ENCODE results near the gene PRSS27.
"Not testable (repeated sequence)": the region's sequence is repeated elsewhere in the genome, so short reads cannot be mapped to it uniquely, and the experiment has no call there.

The PRSS27 gene

GRCh38 chr16:2721634-2722173 lies 1.7 kb upstream of the PRSS27 start:
- not testable (repeated sequence) for DNase-seq

DNA sequence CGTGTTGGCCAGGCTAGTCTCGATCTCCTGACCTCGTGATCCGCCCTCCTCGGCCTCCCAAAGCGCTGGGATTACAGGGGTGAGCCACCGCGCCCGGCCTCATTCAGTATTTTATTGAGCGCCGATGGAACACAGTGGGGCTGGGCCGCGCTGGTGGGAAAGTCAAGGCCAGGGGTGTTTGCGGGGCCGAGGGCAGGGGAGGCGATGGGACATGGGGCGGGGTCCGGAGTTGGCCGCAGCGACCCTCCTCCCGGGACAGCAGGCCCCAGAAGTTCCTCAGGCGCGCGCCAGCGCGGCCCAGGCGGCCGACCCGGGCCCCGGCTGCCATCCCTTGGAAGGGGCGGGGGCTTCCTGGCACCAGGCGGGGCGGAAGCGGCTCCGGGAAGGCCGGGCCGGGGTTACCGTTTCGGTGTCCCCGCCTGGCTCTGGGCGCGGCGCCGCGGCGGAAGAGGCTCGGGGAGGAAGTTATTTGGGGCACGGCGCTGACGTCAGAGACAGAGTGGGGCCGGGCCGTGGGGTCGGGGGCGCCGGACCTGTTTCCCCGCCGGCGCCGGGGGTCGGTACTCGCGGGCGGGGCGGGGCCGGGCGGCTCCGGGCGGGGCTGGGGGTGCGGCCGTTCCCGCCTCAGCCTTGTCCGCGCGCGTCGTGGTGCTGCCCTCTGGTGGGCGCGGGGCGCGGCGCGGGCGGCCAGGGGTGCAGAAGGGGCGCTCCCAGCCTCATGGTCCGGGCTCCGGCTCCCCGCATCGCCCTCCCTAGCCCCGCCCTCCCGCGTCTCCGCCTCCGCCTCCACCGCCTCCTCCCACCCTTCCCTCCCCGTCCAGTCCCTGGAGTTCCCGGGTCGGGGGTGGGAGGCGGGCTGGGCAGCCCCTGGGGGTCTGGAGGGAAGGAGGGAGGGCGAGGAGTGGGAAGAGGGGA lies 952 bp upstream of the PRSS27 start:
- DNase-seq, result peak; percentile 66 to 87

DNA sequence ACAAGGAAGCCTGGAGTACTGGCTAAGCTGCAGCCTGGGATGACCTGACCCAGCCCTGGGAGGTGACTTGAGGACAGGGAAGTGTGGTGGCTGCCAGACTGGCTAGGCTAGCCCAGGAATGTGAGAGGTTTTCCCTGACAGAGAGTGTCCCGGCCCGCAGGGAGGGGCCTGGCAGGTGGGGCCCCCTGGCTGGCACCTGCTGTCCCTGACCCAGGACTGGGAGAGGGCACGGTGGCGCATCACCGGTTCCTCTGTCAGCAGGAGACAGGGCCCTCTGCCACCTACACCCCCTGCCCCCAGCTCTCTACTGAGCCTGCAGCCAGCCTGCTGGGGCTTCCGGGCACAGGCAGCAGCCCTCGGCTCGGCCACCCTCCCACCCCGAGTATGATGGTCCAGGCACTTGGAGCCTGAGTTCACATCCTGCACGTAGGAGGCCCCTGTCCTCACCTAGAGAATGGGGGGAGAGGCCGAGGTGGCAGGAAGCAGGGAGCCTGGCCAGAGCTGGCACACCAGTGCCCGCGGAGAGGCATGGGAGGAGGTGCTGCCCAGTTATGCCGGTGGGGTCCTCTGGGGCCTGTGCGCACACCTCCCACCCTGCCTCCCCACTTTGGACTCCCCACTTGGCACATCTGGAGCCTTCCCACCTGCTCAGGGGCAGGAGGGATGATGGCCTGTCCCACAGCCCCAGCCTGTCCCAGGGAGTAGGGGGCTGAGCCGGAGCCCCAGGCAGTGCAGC lies 528 bp downstream of the PRSS27 start:
- no peak for DNase-seq

GRCh38 chr16:2717383-2718263 lies 2.4 kb downstream of the PRSS27 start:
- no peak for DNase-seq

GRCh38 chr16:2716948-2717347 lies 3.1 kb downstream of the PRSS27 start:
- DNase-seq, result no peak

GRCh38 chr16:2715966-2716885 lies 3.8 kb downstream of the PRSS27 start:
- DNase-seq, result no peak

DNA sequence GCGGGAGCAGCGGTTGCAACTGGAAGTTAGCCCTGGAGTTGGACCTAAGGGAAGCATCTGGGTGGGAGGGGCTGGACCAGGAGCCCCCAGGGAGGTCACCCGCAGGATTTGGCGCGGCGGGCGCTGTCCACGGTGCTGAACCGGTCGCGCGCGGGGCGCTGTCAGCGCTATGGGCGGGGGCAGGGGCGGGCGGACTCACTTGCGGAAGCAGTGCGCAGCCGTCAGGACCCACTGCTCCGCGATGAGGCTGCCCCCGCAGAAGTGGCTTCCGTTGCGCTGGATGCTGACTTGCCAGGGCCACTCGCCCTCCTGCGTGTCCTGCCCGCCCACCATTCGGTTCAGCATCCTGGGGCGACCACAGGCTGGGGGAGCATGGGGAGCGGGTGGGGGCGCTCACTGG lies 4.5 kb downstream of the PRSS27 start:
- DNase-seq, result no peak

- no peak for DNase-seq
Observed at GRCh38 chr16:2715064-2715463, 5.0 kb downstream of the PRSS27 start.

DNA sequence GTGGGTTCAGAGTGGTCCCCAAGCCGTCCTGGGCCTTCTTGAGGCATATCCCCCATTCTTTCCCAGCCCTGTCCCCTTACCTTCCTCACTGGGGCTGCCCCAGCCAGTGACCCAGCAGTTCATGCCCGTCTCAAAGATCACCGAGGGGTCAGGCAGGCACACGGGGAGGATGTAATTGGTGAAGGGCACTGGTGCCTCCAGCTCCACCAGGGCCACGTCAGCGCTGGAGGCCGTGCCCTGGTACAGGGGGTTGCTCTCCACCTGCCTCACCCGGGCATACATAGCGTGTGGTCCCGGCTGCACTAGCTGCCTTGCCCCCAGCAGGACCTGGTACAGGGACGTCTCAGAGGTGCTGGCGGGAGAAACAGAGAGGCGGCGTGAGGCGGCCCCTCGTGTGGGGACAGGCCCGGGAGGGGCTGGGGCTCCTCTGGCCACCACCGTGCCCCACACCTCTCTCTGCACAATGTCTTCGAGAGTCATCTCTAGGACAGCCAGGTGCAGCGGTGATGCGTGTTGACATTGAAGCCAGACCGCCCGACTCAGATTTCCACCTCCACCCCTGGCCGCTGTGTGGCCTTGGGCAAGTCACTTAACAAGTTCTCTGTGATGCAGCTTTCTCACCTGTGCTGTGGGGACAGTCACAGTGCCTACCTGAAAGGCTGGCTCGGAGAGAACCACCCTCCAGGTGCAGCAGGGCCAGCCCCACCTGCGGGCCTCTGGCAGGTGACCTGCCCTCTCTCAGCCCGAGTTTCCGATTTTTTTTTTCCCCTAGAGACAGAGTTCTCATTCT lies 5.8 kb downstream of the PRSS27 start:
- DNase-seq, result peak in 1 of 2 experiments; percentile 33

DNA sequence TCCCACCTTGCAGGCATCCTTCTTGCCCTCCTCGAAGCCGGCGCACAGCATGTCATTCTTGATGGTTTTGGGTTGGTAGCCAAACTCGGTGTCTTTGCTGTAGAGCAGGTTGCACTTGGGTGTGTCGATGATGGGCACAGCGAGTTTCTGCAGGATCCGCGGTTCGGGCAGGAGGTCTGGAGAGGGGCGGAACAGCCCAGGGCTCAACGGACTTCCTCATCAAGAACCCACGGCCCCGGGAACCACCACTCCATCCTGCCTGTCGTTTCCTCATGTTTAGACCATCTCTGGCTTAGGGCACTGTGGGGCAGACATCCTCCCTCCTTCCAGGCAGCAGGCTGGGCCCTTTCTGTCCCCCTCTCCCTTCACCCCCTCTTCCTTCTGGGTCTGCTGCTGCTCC lies 6.5 kb downstream of the PRSS27 start:
- DNase-seq, result no peak

- DNase-seq, result no peak
Observed at GRCh38 chr16:2712546-2712945, 7.5 kb downstream of the PRSS27 start.

DNA sequence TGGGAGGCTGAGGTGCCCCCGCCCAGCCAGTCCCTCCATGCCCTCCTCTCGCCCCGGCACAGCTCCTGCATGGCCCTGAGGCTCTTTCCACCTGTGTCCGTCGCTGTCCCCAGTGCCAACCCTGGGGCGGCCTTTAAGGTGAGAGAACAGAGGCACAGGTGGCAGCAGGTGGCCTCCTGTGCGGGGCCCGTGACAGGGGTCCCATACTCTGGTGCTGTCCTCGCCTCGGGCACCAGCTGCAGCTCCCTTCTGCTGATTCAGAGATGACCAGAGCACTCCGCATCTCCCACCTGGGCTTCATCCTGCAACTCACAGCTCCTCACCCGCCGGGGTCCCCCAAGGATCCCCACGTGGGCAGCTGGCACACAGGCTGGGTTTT lies 8.0 kb downstream of the PRSS27 start:
- DNase-seq, result no peak

DNA sequence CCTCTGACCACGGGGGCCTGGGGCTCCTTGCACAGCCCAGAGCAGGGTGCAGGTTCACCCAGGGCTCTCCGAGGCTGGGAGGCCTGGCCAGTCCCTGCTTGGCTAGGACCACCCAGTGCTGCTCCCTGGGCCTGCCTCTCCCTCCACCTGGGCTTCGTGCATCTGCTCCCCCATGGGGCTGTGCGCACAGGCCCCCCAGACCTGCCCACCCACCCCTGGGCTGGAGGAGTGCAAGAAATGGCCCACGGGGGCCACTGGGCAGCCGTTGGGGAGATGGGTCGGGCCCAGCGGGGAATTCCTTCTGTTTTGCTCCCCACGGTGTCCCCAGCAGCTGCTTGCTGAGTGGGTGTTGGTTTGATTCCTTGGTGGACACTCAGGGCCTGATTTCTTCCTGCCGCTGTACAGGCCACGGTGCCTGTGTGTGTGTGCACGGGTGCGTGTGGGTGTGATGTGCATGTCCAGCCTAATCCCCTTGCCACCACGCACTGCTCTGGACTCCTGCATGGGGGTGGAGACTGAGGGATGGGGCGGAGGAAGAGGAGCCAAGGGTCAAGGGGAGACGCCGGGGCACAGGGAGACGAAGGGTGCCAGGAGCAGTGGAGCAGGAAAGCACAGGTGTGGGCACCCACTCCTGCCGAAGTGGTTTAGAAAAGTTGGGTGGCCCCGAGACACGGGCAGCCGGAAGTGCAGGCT lies 8.5 kb downstream of the PRSS27 start:
- DNase-seq, result no peak

- DNase-seq, result no peak
Observed at GRCh38 chr16:2710711-2711231, 9.3 kb downstream of the PRSS27 start.

GRCh38 chr16:2710021-2710710 lies 9.9 kb downstream of the PRSS27 start:
- DNase-seq, result no peak

DNA sequence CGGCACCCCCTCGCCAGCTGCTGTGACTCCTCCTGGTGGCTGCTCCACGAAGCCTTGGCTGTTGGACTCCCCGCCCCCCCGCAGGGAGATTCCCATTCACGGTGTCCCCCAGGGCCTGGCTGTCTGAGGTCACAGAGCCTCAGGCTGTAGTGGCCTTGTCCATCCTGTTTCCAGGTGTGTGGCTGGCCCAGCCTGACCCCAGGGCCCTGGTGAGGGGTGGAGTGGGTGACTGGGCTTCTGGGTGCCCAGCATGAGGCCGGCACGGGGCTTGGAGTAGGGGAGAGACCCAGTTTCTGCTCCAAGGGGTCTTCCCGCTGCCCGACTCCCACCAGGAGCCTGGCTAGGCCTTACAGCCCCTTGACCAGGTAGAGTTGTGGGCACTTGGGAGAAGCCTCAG lies 10.4 kb downstream of the PRSS27 start:
- DNase-seq, result no peak

GRCh38 chr16:2708955-2709587 lies 11.0 kb downstream of the PRSS27 start:
- no peak for DNase-seq

GRCh38 chr16:2708290-2708639 lies 11.8 kb downstream of the PRSS27 start:
- no peak for DNase-seq
